WTC11 (cell line): Measurements from ENCODE around the gene KCNE1.

ENCODE experiments used
- CTCF ChIP-seq: fragments of 200-600 bp; IDR thresholded peaks from 2 replicates; pipeline ENCODE4 v1.8.0; 2022; ENCODE audit warnings: antibody characterized with exemption
- E2F1 ChIP-seq: sonication (generic); formaldehyde crosslinking; IDR thresholded peaks from 2 replicates; pipeline ENCODE4 v1.8.0; 2022; ENCODE audit warnings: mild to moderate bottlenecking, missing genetic modification reagents
- NFATC4 ChIP-seq: fragments of 250-450 bp; sonication (Bioruptor Pico); IDR thresholded peaks from 2 replicates; pipeline ENCODE4 v1.9.0; 2021; ENCODE audit warnings: mild to moderate bottlenecking
- NR2C2 ChIP-seq: sonication (generic); formaldehyde crosslinking; IDR thresholded peaks from 2 replicates; pipeline ENCODE4 v1.8.0; 2022; ENCODE audit warnings: mild to moderate bottlenecking, missing genetic modification reagents
- NR3C1 ChIP-seq: sonication (generic); formaldehyde crosslinking; conservative IDR thresholded peaks from 2 replicates; pipeline ENCODE4 v1.8.1; 2023; ENCODE audit warnings: low read depth, mild to moderate bottlenecking, missing genetic modification reagents
- SP1 ChIP-seq: sonication (generic); formaldehyde crosslinking; conservative IDR thresholded peaks from 2 replicates; pipeline ENCODE4 v1.8.1; 2022; ENCODE audit warnings: missing genetic modification reagents
- USF1 ChIP-seq: sonication (generic); formaldehyde crosslinking; IDR thresholded peaks from 2 replicates; pipeline ENCODE4 v1.8.0; 2022; ENCODE audit warnings: mild to moderate bottlenecking, missing genetic modification reagents
- ZNF121 ChIP-seq: sonication (generic); formaldehyde crosslinking; IDR thresholded peaks from 2 replicates; pipeline ENCODE4 v1.8.0; 2023; ENCODE audit warnings: missing genetic modification reagents
- ZNF219 ChIP-seq: sonication (generic); formaldehyde crosslinking; IDR thresholded peaks from 2 replicates; pipeline ENCODE4 v1.8.0; 2023; ENCODE audit warnings: missing genetic modification reagents, mild to moderate bottlenecking, borderline replicate concordance
- ZNF232 ChIP-seq: sonication (generic); formaldehyde crosslinking; IDR thresholded peaks from 2 replicates; pipeline ENCODE4 v1.8.0; 2022; ENCODE audit warnings: mild to moderate bottlenecking, missing genetic modification reagents

- TF ChIP-seq NFATC4 (CRISPR knock-in tag) (no peak), CTCF (no peak), ZNF232 (CRISPR knock-in tag) (no peak), ZNF219 (CRISPR knock-in tag) (no peak), NR3C1 (CRISPR knock-in tag) (no peak), E2F1 (CRISPR knock-in tag) (no peak), USF1 (CRISPR knock-in tag) (no peak), ZNF121 (no peak), NR2C2 (CRISPR knock-in tag) (no peak), SP1 (CRISPR knock-in tag) (no peak)
These were observed 45.3 kb upstream of the KCNE1 start for GRCh38 chr21:34557261-34557660.
